A549 (cell line): ENCODE results near the gene CLCA4. TPM values are rescaled to one million over a fixed set of nuclear protein-coding genes. Genes with fewer than 3 reads are reported as not detected.

ENCODE experiments used
- ATAC-seq, 2 experiments: fragments of 200-7000 bp in 1 of 2; fragments of >200 bp in 1 of 2; cut with Nextera tagmentation in 1 of 2; cut with Tn5 transposase in 1 of 2; 3 replicates each; pipeline versions ENCODE4 v1.8.0 to v1.9.1; 2018 to 2020; ENCODE audit warnings: mild to moderate bottlenecking in 1 of 2, moderate library complexity in 1 of 2
- CTCF ChIA-PET: fragments of 300-600 bp; sonication (Branson Sonifier 250); formaldehyde crosslinking; extraction: SDS; loops from one replicate; lab custom pipeline; 2021; ENCODE audit warnings: antibody characterized with exemption, inconsistent platforms; lab: Yijun Ruan, JAX
- POLR2A ChIA-PET: fragments of 350-600 bp; formaldehyde crosslinking; extraction: SDS; loops from one replicate; lab custom pipeline; 2021; ENCODE audit warnings: antibody characterized with exemption, inconsistent platforms; lab: Yijun Ruan, JAX
- DNase-seq, 2 experiments: peaks; one replicate each; pipeline versions ENCODE4 v3.0.0 to v3.0.0-alpha.2; 2011 to 2016; ENCODE audit warnings: low read depth in 1 of 2, low spot score in 1 of 2
- FAIRE-seq: peaks from 2 replicates; lab custom pipeline; 2011; peaks lifted over from hg19 to GRCh38; lab: Jason Lieb, UNC
- H3K27ac ChIP-seq, 2 experiments: fragments of >200 bp; sonication (Bioruptor Twin); formaldehyde crosslinking; 3 replicates each; pipeline ENCODE4 v1.5.1; 2016 to 2017
- H3K4me1 ChIP-seq: fragments of >200 bp; sonication (Bioruptor Twin); formaldehyde crosslinking; 3 replicates; pipeline ENCODE4 v1.6.1; 2016
- H3K4me2 ChIP-seq: fragments of >200 bp; sonication (Bioruptor Twin); formaldehyde crosslinking; 3 replicates; pipeline ENCODE4 v1.6.1; 2016
- H3K4me3 ChIP-seq: fragments of >200 bp; sonication (Bioruptor Twin); formaldehyde crosslinking; 3 replicates; pipeline ENCODE4 v1.5.1; 2016
- H3K9me3 ChIP-seq: fragments of >200 bp; sonication (Bioruptor Twin); formaldehyde crosslinking; 3 replicates; pipeline ENCODE4 v1.6.1; 2016
- CBX2 ChIP-seq: fragments of 200-600 bp; sonication (generic); IDR thresholded peaks from 2 replicates; pipeline ENCODE4 v1.6.1; 2016; ENCODE audit warnings: low read depth, mild to moderate bottlenecking, borderline replicate concordance
- CEBPB ChIP-seq, 2 experiments: fragments of >200 bp in 1 of 2; sonication (Bioruptor Twin) in 1 of 2; formaldehyde crosslinking in 1 of 2; IDR thresholded peaks; 2 replicates each; pipeline ENCODE4 v1.6.1; 2012 to 2016
- CTCF ChIP-seq: fragments of >200 bp; sonication (Bioruptor Twin); formaldehyde crosslinking; IDR thresholded peaks from 3 replicates; pipeline ENCODE4 v1.5.1; 2016
- EHF ChIP-seq: fragments of 250-450 bp; sonication (Bioruptor Pico); IDR thresholded peaks from 2 replicates; pipeline ENCODE4 v1.5.0; 2020; ENCODE audit warnings: mild to moderate bottlenecking
- EHMT2 ChIP-seq: fragments of 200-600 bp; sonication (generic); IDR thresholded peaks from 2 replicates; pipeline ENCODE4 v1.6.1; 2016; ENCODE audit warnings: antibody characterized with exemption, low read depth, mild to moderate bottlenecking, moderate library complexity
- ESRRA ChIP-seq: fragments of 150-350 bp; IDR thresholded peaks from 2 replicates; pipeline ENCODE4 v1.6.1; 2014; ENCODE audit warnings: mild to moderate bottlenecking, low read length, borderline replicate concordance
- HDAC2 ChIP-seq: fragments of 200-600 bp; sonication (generic); IDR thresholded peaks from 2 replicates; pipeline ENCODE4 v1.6.1; 2016
- HES2 ChIP-seq: fragments of >200 bp; sonication (Bioruptor Twin); formaldehyde crosslinking; IDR thresholded peaks from 2 replicates; pipeline ENCODE4 v1.6.1; 2016
- KDM1A ChIP-seq: fragments of 200-600 bp; sonication (generic); IDR thresholded peaks from 2 replicates; pipeline ENCODE4 v1.6.1; 2016; ENCODE audit warnings: low read depth, mild to moderate bottlenecking
- MAZ ChIP-seq: fragments of 150-350 bp; IDR thresholded peaks from 2 replicates; pipeline ENCODE4 v1.6.1; 2014; ENCODE audit warnings: antibody characterized with exemption, low read depth, low read length, borderline replicate concordance
- NR3C1 ChIP-seq: fragments of >200 bp; sonication (Bioruptor Twin); formaldehyde crosslinking; IDR thresholded peaks from 3 replicates; pipeline ENCODE4 v1.6.1; 2017
- REST ChIP-seq: fragments of 200-600 bp; sonication (generic); IDR thresholded peaks from 2 replicates; pipeline ENCODE4 v1.6.1; 2016; ENCODE audit warnings: antibody characterized with exemption, mild to moderate bottlenecking, moderate library complexity
- ZNF302 ChIP-seq: fragments of 250-450 bp; sonication (Bioruptor Pico); IDR thresholded peaks from 2 replicates; pipeline ENCODE4 v1.9.0; 2021; ENCODE audit warnings: inconsistent platforms, mild to moderate bottlenecking, moderate library complexity
- WGBS: methylation state at CpG from one replicate; pipeline ENCODE4 v1.1.6; 2017; ENCODE audit errors: missing lambda C conversion rate; 5-methylcytosine and 5-hydroxymethylcytosine counted together
- polyA plus RNA-seq, 4 experiments: library from polyadenylated mRNA; depleted of rRNA in 3 of 4; stranded (reverse); fragments of >200 nt; fragmentation: RNase III in 1 of 4; extraction: RNeasy Plus Mini Kit Qiagen cat#74134 plus additional on column Dnase treatment in 1 of 4; gene quantifications; 2 replicates in 3 of 4; 3 replicates in 1 of 4; pipeline ENCODE4 v1.2.3, GENCODE V29; 2011 to 2017

The CLCA4 gene
- polyA plus RNA-seq, 2 of the 4 experiments (the other 2 are of a cell fraction): not detected

GRCh38 chr1:86551305-86551704 lies 4.4 kb downstream of the CLCA4 start:
- Histone ChIP-seq H3K9me3 (no peaks in the 10 kb centered on the region), H3K4me1 (no peaks in the 10 kb centered on the region), H3K4me3 (no peak overlapping the region), H3K4me2 (no peak overlapping the region), H3K27ac (no peak overlapping the region)
- FAIRE-seq: no peak
- POLR2A ChIA-PET: no interaction called here
- no peak for DNase-seq
- CTCF ChIA-PET: no interaction called here
- WGBS: 52% methylated on average over 3 of the region's 3 CpGs
- TF ChIP-seq MAZ: no peak
- no peak for TF ChIP-seq HES2
- TF ChIP-seq KDM1A: no peak
- TF ChIP-seq CBX2: no peak
- no peak for TF ChIP-seq NR3C1
- no peak for TF ChIP-seq ESRRA
- no peak for TF ChIP-seq ZNF302 (CRISPR knock-in tag)
- TF ChIP-seq EHF (CRISPR knock-in tag): no peak
- no peak for ATAC-seq

DNA sequence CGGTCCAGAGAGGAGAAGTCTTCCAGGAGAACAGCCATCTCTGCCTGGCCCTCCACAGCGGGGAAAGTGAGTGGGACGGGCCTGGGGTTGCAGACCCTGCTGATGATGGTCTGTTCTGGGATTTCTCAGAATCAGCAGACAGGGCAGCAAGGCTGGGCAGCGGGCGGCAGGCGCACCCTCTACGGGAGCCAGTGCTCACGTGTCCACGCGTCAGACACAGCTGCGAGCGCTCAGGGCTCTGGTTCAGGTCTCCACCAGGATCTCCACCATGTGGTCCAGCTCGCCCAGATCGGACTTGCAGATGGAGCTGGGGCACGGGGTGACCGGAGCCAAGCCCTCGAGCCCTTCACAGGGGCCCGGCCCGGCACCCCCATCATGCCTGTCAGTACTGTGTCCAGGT lies 5.5 kb downstream of the CLCA4 start:
- FAIRE-seq: no peak

More for the DNA sequence above, 5.5 kb downstream of the CLCA4 start:
- DNase-seq (no peak), ATAC-seq (no peak)
- WGBS: 69% methylated on average over 6 of the region's 19 CpGs
- ChIA-PET POLR2A (no interaction called here), CTCF (no interaction called here)
- TF ChIP-seq HDAC2 (no peak), CTCF (no peak), CEBPB (IDR thresholded peaks at IDR 0.05) (no peak), EHMT2 (no peak), REST (no peak)
- no peaks in the 10 kb centered on the region for H3K9me3 ChIP-seq
- H3K4me3 ChIP-seq: no peak overlapping the region
- H3K27ac ChIP-seq: no peak overlapping the region
- H3K4me2 ChIP-seq: no peak overlapping the region
- no peaks in the 10 kb centered on the region for H3K4me1 ChIP-seq
